Smooth muscle cell of trachea (primary cell): ENCODE measurements around the gene FBXW5. TPM values are rescaled to one million over a fixed set of nuclear protein-coding genes. Genes with fewer than 3 reads are reported as not detected.

Experiments
- total RNA-seq: library from RNA; depleted of rRNA; stranded (reverse); fragments of >200 nt; gene quantifications from 2 replicates; pipeline ENCODE4 v1.2.1, GENCODE V29; 2014

FBXW5 gene, protein sequence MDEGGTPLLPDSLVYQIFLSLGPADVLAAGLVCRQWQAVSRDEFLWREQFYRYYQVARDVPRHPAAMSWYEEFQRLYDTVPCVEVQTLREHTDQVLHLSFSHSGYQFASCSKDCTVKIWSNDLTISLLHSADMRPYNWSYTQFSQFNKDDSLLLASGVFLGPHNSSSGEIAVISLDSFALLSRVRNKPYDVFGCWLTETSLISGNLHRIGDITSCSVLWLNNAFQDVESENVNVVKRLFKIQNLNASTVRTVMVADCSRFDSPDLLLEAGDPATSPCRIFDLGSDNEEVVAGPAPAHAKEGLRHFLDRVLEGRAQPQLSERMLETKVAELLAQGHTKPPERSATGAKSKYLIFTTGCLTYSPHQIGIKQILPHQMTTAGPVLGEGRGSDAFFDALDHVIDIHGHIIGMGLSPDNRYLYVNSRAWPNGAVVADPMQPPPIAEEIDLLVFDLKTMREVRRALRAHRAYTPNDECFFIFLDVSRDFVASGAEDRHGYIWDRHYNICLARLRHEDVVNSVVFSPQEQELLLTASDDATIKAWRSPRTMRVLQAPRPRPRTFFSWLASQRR
- 143 and 239 TPM in 2 replicates for total RNA-seq

DNA sequence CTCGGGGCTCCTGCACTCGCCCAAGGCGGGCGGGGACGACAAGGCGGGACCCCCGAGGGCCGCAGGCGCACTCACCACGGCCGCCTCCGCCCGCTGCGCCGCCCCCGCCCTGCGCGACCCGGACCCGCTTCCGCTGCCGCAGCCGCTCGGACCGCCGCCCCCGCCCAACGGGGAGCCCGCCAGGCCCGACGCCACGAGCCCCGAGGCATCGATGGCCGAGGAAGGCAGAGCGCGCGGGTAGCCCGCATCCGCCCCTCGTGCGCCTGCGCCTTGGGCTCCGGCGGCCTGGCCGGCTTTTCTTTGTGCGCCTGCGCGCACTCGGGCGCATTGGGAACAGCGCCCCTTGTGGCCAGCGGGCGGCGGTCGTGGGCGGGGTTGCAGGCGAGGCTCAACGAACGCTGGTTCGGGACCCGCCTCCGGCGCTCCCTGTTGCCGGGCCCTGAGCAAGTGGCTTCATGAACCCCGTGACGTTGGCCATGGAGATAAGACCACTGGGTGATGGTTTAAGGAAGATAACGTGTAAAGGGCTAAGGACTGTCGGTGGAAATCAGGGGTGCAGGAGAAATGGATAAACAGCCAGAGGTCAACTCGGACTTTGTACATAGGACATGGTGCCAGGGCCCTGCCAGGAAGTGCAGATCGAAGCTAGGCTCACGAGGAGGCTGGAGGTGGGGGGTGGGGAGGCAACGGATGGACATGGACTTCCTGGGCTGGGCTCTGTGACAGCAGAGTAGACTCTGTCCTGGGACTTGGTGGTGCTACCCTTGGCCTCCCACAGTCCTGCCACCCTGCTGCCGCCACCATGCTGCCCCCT, at the start of gene FBXW5, which contains the start of gene C8G:
TSS of gene FBXW5 (minus strand) at position 220 of the 814 bp plus-strand sequence. CDS start 655 bp downstream, outside the sequence.
TSS of gene C8G (plus strand) at position 725 of the 814 bp plus-strand sequence. CDS start at position 803, 78 bp downstream.

DNA sequence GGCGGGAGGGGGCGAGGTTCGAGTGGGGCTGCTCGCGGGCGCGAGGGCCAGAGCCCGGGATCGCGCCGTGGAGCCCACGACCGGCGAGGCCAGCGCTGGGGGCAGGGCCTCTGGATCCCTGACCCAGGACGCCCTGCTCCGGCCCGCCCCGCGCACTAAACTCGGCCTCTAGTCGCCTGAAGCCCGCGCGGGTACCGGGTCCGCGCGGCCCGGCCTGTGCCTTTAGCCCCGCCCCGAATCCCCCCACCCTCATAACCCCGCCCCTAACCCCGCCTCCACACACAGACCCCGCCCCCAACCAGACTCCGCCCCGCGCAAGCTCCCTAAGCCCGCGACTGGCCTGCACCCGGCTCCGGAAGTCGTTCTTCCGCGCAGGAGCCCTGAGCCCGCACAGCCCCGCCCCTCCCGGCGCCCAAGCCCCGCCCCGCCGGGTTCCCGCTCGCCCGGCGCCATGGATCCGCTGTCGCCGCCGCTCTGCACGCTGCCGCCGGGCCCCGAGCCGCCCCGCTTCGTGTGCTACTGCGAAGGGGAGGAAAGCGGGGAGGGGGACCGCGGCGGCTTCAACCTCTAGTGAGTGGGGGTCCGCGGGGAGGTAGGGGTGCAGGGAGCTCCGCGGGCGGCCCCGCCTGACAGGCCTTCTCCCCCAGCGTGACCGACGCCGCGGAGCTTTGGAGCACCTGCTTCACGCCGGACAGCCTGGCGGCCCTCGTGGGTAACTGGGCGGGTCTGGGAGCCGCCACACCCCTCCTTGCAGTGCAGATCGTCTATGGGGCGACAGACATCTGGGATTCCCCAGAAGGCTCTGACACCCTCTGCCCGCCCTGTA, 47.7 kb upstream of the FBXW5 start, which contains the start of gene PAXX:
TSS of gene PAXX (plus strand) at position 430 of the 826 bp plus-strand sequence. CDS start at position 452, 22 bp downstream.

DNA sequence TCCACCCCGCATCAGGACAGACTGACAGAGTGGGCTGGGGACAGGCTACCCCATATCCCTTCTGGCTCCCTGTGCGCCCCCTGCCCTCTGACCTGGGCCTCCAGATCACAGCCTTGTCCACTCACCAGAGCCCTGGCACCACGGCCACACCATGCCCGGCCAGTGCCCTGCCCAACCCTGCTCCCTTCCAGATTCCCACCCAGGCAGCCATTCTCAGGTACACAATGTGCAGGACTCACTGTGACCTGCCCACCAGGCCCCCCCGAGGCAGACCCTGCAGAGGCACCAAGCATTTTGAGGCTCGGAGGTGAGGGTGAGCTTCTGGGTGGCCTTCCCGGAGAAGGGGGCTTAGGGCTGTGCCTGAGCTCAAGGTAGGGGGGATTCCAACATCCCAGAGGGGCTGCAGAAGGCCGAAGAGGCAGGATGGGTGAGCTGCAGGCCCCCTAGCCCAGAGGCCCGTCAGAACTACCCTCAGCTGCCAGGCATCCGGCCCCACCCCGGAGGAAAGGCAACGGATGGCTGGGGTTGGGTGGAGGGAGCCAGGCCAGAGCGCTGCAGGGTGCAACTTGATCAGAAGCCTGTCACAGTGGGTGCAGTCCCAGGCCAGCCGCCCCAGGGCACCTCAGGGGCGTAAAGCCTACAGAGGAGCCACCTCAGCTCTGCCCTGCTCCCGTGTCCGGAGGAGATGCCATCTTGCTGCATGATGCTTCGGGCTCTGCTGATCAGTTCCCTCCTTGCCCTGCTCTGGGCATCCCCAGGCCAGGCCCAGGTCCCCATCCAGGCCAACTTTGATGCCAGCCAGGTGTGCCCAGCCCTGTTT, 37.9 kb upstream of the FBXW5 start, which contains the start of gene LCNL1:
TSS of gene LCNL1 (plus strand) at position 762 of the 820 bp plus-strand sequence. CDS start 594 bp downstream, outside the sequence.

DNA sequence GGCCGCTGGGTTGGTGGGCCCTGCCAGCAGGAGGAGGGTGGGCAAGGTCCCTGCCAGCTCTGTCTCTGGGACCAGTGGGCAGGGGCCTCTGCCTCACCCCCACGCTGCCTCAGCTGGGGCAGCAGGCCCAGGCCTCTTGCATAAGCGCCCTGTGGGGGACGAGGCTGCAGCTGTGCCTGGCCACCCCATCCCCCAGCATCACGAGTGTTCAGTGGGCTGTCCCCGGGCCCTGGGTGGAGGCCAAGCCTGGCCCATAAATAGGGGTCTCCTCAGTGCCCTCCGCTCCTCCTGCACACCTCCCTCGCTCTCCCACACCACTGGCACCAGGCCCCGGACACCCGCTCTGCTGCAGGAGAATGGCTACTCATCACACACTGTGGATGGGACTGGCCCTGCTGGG, 32.7 kb upstream of the FBXW5 start, which contains the start of gene PTGDS:
TSS of gene PTGDS (plus strand) at position 282 of the 400 bp plus-strand sequence. CDS start at position 357, 75 bp downstream.

DNA sequence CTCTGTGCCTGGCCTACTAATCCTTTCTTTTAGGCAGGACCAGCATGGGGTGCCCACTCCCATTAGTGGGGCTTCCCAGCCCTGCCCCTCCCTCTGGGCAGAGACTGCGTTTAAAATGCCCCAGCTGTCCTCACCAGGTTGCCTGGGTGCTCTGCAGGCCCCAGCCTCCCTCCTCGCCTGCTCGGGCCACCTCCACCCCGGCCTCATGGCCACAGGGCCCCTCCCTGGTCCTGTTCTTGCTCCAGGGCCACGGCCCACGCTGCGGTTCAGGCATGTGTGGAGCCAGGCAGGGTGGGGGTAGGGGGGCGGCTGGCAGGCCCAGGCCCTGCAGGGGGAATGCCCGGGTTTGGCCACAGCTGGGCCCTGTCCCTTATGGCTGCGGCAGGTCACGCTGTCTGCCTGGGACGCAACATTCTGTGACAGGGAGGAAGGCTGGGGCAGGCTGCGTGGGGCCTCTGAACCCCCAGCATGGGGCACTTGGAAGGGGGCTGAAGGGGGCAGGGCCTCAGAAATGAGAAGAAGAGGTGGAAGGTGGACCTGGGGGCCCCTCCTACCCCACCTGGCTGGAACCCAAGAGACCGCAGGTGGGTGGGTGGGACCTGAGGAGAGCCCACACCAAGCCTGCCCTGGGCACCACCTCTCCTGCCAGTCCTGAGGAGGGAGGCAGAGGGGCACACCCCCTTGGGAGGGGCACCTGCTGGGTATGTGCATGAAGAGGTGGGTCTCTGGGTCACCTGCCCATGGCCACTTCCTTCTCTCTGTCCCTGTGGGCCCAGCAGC, 7.2 kb upstream of the FBXW5 start, which contains the start of gene LCN12:
TSS of gene LCN12 (plus strand) at position 733 of the 780 bp plus-strand sequence. CDS start 55 bp downstream, outside the sequence.

Other genes starting within 250 kb of the FBXW5 start
- 0.58 and 2.2 TPM in 2 replicates for gene DIPK1B, start 232.2 kb downstream of the FBXW5 start, total RNA-seq
- not detected in 2 replicates for gene LCN10, start 201.8 kb downstream of the FBXW5 start, total RNA-seq
- not detected in 2 replicates for gene LCN6, start 196.2 kb downstream of the FBXW5 start, total RNA-seq
- gene LCN8, start 186.5 kb downstream of the FBXW5 start, total RNA-seq, result not detected in 2 replicates
- under 0.01 TPM in 1 of 2 replicates, not detected in the other for gene LCN15, start 180.2 kb downstream of the FBXW5 start, total RNA-seq
- gene TMEM141, start 153.4 kb downstream of the FBXW5 start, total RNA-seq, result 45.2 and 56.1 TPM in 2 replicates
- gene CCDC183, start 148.4 kb downstream of the FBXW5 start, total RNA-seq, result 0.15 and 0.33 TPM in 2 replicates
- gene RABL6, start 136.8 kb downstream of the FBXW5 start, total RNA-seq, result 56.0 and 64.8 TPM in 2 replicates
- 1.6 and 2.2 TPM in 2 replicates for gene AJM1, start 102.3 kb downstream of the FBXW5 start, total RNA-seq
- 79.6 and 134 TPM in 2 replicates for gene PHPT1, start 95.3 kb downstream of the FBXW5 start, total RNA-seq
- 1.3 and 5.5 TPM in 2 replicates for gene MAMDC4, start 92.4 kb downstream of the FBXW5 start, total RNA-seq
- 219 and 273 TPM in 2 replicates for gene EDF1, start 78.4 kb downstream of the FBXW5 start, total RNA-seq
- 11.8 and 14.6 TPM in 2 replicates for gene TRAF2, start 58.2 kb downstream of the FBXW5 start, total RNA-seq
- gene C8G, start 505 bp upstream of the FBXW5 start, total RNA-seq, result not detected in 2 replicates
- gene LCN12, start 7.5 kb upstream of the FBXW5 start, total RNA-seq, result not detected in 2 replicates
- gene PTGDS, start 32.8 kb upstream of the FBXW5 start, total RNA-seq, result 2.8 and 36.7 TPM in 2 replicates
- 0.58 and 3.1 TPM in 2 replicates for gene LCNL1, start 38.3 kb upstream of the FBXW5 start, total RNA-seq
- 16.1 and 16.2 TPM in 2 replicates for gene PAXX, start 47.7 kb upstream of the FBXW5 start, total RNA-seq
- gene CLIC3, start 51.8 kb upstream of the FBXW5 start, total RNA-seq, result 1.6 and 5.8 TPM in 2 replicates
- gene ABCA2, start 83.5 kb upstream of the FBXW5 start, total RNA-seq, result 22.1 and 30.8 TPM in 2 replicates
- not detected in 2 replicates for gene FUT7, start 87.3 kb upstream of the FBXW5 start, total RNA-seq
- 22.1 and 36.9 TPM in 2 replicates for gene NPDC1, start 101.4 kb upstream of the FBXW5 start, total RNA-seq
- gene ENTPD2, start 109.3 kb upstream of the FBXW5 start, total RNA-seq, result not detected in 2 replicates
- gene SAPCD2, start 125.8 kb upstream of the FBXW5 start, total RNA-seq, result 1.5 and 8.0 TPM in 2 replicates
- 31.3 and 34.7 TPM in 2 replicates for gene UAP1L1, start 132.8 kb upstream of the FBXW5 start, total RNA-seq
- 91.3 and 113 TPM in 2 replicates for gene MAN1B1, start 142.2 kb upstream of the FBXW5 start, total RNA-seq
- gene DPP7, start 170.0 kb upstream of the FBXW5 start, total RNA-seq, result 89.9 and 123 TPM in 2 replicates
- 0.15 and 0.33 TPM in 2 replicates for gene GRIN1, start 194.4 kb upstream of the FBXW5 start, total RNA-seq
- gene LRRC26, start 225.3 kb upstream of the FBXW5 start, total RNA-seq, result not detected in 2 replicates
- not detected in 2 replicates for gene TMEM210, start 227.3 kb upstream of the FBXW5 start, total RNA-seq
- gene ANAPC2, start 243.8 kb upstream of the FBXW5 start, total RNA-seq, result 28.0 and 31.0 TPM in 2 replicates
- 55.1 and 92.1 TPM in 2 replicates for gene SSNA1, start 243.9 kb upstream of the FBXW5 start, total RNA-seq